ENCODE measurements around the gene ATXN2.
A peak's percentile ranks its signal among the peaks of the same experiment; 100 is the strongest.

The ATXN2 gene

DNA sequence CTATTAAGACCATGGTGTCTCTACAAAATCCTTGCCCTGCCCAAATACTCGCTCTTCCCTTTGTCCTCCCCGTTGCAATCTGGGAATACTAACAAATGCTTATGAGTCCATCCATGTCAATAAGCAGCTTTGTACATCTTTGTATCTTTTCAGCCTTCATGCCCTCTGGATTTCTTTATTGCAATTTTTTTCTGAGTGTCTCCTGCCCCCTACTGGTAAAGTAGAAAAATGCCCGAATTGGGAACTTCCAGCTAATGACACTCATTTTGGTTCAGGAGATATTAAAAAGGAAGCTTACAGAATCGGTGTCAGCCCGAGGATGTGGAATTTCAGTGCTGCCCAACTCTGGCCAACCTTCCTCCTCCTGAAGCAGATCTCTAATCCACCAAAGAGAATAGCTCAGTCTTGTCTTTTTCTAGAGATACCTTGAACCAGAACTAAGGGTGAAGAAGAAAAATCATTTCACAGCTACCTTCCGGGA is 147.4 kb downstream of the ATXN2 start:
- DNase-seq (ENCODE audit: low read depth), result no peak

DNA sequence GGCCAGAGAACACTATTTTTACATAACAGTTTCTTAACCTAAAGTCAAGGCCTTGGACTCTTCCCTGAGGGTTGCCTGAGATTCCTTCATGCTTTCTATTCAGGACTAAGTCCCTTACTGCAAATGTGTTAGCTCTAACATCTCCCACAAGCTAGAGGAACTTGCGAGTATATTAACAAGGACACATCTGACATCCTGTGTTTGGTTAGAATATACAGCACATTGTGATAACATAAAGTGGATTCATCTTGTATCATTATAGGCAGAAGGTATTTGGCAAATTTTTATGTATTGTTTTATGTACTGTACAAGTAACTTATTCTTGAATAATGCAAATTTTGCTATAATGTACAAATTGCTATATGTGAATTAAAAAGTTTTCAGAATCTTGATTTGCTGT is 147.9 kb downstream of the ATXN2 start:
- DNase-seq (ENCODE audit: low read depth), result no peak

DNA sequence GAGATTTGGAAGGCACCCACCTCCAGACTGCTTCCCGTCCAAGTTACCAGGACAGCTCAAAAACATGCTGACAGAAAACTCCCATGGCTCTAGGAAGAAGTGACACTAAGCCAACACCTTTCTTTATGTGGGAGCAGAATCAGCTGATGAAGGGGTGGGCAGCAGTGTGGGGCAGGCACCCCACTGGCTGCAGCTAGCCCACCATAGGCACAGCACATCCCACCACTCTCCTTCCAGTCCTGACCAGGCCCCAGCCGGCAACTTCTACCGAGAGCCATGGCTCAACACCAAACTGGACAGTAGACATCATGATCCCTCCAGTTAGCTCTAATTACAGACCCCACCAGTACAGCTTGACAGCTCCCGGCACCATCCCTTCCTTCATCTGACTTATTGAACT is 148.4 kb downstream of the ATXN2 start:
- no peak for DNase-seq (ENCODE audit: low read depth)

DNA sequence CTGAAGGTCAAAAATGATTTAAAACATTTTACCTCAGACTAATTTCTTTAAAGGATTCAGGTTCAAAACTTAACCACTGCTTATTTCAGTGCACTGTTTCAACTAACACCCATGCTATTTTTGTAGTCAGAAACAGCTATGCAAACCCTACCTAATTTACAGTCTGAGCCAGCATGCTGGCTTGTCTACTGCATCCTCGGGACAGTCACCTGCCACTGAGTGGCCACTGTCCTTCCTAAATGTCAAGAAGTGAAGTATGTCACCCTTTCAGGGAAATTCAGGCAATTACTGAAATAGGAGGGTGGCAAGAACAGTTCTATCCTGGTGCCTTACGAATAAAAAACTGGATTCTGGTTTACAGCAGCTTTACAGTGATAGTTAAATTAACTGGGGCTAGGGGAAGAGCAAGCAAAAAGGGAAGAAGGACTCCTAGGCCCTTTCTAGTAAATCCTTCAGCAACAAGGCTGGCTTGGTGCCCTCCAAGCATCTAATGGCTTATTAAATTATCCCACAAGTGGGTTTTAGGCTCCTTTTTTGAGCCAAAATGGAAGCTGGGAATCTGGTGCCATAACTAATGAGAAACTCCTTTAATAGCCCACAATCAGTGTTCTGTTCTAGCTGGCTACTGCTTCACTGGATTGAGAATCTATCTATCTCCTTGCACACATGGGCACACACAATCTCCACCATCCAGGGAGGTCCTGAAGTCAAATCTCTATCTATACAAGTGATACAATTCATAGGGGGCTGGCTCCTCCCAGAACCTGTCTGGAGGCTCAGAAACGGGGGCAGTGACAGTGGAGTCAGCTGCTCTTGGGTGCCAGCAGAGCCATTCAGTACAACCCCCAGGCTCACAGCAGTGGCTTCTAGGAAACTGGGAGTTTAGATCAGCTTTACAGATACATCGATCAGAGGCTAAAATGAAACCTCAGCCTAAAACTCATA is 150.0 kb downstream of the ATXN2 start:
- DNase-seq (ENCODE audit: low read depth), result no peak

DNA sequence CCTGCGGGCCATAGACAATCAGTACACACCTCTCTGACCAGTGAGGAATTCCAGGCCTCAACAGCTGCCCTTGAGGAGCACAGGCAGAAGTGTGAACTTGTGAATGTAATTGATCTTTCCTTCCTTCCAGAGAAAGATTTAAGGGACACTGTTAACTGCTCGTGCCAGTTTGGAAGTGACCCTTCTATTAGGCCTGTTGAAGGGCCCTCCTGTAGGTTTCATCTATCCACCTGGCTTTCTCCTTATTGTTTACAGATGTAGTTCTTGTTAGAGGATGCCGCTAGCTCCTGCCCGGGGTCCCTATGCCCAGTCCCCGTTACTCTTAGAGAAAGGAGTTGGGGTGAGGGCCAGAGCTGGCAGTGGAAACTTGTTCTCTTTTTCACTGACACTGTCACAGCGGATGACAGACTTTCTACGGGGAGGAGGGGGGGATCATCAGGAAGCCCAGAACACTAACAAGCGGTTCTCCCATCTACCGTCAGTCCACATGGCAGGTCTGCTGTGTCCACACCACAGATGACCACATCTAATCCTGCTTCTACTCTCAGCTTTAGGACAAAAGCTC is 150.8 kb downstream of the ATXN2 start:
- no peak for DNase-seq (ENCODE audit: low read depth)

DNA sequence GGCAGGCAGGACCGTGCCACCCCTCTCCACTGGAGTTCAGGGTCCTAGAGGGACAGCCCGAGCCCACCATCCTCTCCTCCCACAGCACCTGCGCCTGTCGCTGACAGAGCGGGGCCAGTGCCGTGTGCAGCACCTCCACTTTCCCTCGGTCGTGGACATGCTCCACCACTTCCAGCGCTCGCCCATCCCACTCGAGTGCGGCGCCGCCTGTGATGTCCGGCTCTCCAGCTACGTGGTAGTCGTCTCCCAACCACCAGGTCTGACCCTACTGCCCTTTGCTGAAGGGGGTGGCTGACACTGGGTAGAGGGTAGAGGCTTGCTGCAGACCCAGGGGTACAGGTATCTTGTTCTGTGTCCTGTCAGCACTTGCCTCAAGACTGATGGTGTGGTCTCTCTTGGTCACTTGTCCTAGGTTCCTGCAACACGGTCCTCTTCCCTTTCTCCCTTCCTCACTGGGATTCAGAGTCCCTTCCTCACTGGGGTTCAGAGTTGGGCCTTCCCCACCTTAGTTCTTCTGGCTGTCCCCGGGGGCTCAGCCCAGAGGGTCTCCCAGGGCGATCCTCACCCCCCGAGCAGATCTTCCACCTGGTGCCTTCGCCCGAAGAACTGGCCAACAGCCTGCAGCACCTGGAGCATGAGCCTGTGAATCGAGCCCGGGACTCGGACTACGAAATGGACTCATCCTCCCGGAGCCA is 151.4 kb downstream of the ATXN2 start:
- DNase-seq (ENCODE audit: low read depth), result no peak

DNA sequence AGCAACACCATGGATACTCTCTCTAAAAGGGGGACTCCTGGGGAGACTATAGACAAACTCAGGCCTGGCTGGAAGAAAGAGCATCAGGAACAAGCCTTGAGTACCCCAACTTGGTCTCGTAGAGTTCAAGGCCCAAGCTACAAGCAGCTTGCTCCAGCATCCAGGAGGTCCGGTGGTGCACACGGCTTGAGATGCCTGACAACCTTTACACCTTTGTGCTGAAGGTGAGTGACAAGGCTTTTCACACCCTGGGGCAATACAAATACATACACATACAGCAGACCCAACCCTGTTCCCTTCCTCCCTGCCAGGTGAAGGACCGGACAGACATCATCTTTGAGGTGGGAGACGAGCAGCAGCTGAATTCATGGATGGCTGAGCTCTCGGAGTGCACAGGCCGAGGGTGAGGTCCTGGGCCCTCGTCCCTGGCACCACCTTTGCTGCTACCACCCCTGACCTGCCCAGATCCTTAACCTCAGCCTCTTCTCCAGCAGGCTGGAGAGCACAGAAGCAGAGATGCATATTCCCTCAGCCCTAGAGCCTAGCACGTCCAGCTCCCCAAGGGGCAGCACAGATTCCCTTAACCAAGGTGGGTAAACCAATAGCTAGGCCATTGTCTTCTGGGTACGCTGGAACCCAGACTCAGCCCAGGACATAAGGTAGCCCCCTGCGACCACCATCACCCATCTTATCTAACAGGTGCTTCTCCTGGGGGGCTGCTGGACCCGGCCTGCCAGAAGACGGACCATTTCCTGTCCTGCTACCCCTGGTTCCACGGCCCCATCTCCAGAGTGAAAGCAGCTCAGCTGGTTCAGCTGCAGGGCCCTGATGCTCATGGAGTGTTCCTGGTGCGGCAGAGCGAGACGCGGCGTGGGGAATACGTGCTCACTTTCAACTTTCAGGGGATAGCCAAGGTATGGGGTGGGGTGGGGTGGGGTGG is 152.2 kb downstream of the ATXN2 start:
- DNase-seq (ENCODE audit: low read depth), result no peak

DNA sequence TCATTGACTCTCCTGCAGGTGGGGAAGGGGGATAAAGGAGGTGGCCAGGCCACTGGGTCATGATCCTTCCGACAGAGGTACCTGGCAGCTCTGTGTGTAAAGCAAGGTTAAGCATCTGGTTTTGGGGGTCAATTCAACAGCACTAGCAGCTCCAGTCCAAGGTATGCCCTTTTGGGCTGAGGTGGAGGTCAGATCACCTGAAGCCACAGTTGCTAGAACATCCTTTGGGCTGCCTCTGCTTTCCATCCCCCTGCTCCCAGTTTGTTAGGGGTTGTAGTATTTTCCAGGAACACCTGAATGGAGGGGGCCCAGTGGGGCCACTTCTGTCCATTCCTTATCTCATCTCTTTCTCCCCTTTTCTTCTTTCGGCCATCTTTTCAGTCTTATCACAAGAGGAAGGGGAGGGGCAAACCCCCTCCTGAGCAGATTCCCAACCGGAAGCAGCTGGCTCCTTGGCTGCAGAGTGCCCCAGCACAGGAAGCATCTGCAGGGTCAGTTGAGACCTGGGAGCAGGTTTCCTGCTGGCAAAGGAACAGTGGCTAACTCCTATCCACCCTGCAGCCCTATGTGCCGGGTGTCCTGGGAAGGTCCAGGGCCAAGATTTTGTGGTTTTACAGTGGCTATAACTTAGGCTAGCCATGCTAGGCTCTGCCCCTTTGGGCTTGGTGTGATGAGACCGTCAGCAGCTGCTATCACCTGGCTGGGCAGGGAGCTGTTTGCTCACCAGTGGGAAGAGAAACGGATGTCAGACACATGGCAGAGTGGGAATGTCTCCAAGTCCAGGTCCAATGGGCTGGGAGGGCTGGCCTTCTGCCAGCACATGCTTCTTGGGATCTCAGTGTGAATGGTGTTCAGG is 153.2 kb downstream of the ATXN2 start:
- DNase-seq (ENCODE audit: low read depth), result no peak

DNA sequence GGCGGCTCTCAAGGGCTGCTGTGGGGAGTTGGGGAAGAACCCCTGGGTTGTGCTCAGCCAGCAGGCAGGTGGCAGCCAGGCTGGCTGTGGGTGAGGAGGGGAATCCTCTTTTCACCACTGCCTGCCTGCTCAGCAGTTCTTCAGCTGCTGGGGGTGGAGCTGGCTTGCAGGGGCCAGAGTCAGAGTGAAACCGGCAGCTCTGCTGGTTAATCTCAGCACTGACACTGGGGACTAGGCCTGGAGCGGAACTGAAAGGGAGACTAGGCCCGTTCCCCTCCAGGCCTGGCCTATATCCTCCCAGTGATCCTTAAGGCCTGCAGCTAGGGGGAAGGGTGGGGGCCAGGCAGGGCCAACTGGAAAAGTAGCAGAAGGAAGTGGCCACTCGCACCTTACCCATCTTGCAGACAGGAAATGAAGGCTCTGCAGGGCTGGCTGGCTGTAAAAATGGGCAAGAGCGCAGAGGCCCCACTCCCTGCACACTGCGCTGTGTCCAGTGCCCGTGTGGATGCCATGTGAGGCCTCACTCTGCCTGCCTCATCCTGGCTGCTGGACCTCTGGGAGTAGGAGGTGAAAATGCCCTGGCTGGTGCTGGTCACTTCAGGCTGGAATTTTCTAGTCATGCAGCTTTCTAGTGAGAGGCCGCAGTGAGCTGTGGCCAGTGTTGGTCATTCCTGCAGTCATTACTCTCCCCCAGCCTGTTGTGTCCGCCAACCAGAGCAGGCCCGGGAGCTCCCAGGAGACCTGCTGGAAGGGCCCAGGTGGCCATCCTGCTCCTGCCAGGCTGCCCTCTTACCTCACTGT is 154.0 kb downstream of the ATXN2 start:
- peak; percentile 51 for DNase-seq (ENCODE audit: low read depth)

DNA sequence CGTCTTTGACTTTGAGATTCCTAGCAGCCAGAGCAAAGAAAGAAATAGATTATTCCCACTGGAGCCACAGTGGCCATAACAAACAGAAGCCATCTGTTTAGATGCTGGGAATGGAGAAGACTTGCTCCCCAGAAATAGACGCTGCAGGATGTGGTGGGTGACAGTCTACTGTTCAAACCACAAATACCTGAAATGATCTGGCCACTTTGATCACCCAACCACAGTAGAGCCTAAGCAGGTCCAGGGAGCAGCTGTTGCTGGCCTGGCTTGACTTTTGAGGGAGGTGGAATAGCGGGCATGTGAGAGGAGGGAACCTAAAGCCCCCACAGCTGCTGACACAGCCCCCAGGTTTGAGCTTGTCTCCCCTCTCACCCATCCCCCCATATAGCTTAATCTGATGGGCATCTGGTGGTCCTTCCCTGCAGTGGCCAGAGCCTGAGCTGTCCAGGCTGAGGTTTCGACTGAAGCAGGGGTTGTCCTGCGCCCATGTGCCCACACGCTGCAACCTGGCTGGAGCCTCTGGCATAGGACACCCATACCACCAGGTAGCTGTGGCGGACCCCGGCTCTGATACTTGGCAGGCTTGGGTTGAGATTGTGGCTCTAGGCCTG is 154.7 kb downstream of the ATXN2 start:
- no peak for DNase-seq (ENCODE audit: low read depth)

DNA sequence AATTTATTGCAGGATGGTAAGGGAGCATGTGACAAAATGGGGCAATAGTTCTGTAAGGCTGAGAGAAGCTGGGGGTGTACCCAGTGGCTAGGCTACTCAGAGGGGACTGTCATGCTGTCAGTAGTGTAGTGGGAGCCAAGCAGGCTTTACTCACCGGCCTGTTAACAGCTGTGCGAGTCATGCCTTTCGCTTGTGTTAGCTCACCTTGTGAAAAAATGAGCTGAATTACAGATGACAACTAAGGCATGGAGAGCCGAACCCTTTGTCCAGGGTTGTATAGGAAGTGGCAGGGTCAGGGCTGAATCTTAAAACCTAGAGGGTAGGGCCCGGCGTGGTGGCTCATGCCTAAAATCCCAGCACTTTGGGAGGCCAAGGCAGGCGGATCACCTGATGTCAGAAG is 155.5 kb downstream of the ATXN2 start:
- DNase-seq (ENCODE audit: low read depth), result no peak

DNA sequence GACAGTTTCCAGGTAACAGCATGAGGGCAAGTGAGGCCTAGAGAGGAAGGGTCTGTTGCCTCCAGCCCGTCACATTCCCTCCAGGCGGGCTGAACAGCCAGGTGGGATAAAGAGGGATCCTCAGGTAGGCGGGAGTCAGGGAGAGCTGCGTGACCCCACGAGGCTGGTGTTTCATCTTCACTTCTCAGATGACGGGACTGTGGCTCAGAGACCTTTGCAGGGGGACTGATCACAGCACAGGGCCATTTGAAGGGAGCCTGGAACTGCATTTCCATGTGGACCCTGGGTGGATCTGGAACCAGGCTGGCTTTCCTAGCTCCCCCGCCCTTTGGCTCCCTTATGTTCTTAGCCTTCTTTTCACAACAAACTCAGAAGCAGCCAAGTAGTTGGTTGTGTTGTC is 156.0 kb downstream of the ATXN2 start:
- no peak for DNase-seq (ENCODE audit: low read depth)

DNA sequence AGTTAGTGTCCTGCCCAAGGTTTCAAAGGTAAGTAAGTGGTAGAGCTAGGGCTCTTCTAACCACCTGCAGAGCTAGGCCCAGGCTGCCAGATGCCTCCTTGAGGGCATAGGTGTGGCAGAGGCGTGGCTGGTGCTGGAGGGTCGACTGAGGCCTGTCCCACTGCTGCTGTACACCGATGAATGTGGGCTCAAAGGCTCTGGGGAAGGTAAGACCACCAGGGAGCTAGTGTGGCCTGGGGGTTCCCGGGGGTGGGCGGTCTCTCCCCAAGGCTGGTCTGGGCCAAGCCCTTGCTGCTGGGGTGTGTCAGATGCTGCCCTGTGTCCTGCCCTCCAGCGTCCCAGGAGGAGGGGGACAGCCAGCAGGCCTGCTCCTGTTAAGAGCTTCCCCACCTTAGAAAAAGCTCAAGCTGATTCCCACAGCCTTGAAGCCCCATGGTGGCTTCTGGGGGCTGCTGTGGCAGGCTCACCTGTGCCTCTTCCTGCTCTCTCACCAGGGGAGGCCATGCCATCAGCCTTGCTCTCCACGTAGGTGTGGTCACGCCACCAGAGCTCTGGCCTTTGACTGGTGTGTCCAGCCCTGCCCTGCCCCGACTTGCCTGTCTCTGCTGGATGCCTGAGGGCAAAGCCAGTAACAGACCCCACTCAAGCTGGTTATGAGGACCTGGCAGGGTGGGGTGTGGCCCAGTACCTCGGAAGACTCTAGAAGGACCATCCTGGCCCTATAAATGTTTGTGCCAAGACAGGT is 156.6 kb downstream of the ATXN2 start:
- no peak for DNase-seq (ENCODE audit: low read depth)

DNA sequence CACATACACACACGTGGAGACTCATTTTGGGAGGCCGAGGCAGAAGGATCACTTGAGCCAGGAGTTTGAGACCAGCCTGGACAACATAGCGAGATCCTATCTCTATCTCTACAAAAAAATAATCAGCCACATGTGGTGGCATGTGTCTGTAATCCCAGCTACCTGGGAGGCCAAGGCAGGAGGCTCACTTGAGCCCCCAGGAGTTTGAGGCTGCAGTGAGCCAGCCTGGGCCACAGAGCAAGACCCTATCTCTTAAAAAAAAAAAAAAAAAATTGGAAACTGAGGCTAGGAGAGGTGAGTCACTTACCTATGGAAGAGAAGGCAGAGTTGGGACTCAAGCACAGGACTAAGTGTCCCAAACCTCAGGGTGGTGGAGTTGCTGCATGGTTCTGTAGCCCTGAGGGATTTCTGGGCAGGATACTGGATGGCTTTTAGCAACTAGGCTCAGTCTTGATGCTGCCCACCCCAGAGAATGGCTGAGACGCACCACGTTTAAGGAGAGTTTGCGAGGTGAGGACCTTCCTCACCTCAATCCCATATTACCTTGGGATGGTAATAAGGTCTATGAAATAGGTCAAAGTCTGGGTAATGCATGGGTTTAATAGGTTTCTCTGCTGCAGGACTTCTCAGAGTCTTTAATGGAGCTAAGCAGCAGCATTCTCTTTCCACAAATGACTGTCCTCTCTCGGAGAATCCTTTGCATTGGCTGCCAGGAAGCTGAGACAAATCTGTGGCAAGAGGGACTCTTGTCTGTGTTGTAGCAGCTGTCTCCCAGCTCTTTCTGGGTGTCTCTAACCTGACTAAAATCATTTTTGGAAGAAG is 157.8 kb downstream of the ATXN2 start:
- DNase-seq (ENCODE audit: low read depth), result no peak

DNA sequence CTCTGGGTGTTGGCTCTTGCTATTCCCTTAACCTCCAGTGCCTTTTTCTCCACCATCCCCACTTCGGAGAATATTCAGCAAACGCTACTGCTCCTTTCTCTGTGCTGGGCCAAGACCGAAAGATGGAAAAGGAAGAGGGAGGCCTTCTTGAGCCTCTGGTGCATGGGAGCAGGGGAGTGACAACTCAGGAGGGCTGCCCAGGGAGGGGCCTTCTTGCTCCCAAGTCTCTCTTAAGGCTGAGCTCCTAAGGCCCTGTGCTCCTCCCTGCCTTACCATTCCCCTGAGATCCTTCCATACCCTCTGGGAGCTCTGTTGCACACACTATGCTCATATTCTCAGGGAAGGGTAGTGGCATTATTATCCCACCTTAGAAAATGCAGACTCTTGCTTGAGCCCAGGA is 158.5 kb downstream of the ATXN2 start:
- no peak for DNase-seq (ENCODE audit: low read depth)

DNA sequence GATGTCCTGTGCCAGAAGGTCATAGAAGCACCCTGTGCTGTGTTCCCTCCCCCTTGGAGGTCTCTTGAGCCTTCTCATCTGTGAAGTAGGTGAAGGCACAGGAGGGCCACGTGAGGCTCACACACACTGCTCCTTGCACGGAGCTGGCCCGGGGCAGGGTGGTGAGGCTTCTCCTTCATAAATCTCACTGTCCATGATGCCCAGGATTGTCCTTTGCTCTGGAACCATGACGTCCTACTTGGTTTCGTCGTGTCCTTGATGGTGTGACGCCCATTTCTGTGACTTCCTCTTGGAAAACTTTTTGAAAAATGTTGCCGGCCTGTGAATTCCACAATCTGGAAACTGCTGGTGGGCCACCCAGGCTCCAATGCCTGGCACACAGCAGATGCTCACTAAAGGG is 159.0 kb downstream of the ATXN2 start:
- DNase-seq (ENCODE audit: low read depth), result no peak

DNA sequence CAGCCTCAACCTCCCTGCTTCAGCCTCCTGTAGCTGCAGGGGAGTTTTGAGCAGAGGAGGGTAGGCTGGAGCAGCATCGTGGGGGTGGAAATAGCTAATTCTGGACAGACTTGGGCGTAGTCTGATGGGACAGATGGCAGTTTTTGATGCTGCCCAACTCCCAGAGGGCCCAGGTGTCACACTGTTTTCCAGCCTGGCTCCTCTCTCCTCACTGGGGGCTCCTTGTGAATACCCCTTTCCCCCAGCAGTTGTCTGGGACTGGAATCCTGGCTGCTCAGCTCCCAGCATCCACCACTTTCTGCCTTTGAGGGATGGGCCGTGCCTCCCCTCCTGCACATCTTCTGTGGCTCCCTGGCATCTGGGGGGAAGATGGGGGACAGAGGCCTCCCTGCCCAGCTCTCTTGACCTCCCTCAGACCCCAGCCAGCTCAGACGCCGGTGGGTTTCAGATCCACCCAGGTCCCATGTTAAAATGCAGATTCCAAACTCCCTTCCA is 159.4 kb downstream of the ATXN2 start:
- DNase-seq (ENCODE audit: low read depth), result no peak

DNA sequence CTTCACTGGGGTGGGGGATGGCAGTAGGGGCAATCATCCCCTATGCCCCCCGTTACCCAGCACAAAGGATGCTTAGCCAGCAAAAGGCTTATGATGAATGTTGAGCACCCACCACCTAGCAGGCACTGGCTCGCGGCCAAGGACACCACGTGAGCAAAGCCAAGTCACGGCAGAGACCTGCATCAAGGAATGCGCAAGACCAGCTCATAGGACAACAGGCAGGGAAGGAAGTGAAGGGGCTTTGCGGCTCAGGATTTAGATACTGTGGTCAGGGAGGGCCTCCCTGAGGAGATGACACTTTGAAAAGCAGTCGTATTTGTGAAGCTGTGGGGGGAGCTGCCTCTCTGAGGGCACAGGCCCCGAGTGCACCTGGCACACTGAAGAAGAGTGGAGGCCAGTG is 160.6 kb downstream of the ATXN2 start:
- peak; percentile 50 for DNase-seq (ENCODE audit: low read depth)

Data from stimulated activated CD8-positive, alpha-beta memory T cell treated with anti-CD3 and anti-CD28 coated beads, Interleukin-12 subunit alpha, Interleukin-12 subunit beta, amount 100 ng/mL, for 1 hour (primary cell).